HepG2 (cell line): ENCODE measurements around the gene TSGA10IP. TPM values are rescaled to one million over a fixed set of nuclear protein-coding genes. Genes with fewer than 3 reads are reported as not detected.
A peak's percentile ranks its signal among the peaks of the same experiment; 100 is the strongest.
"Not testable (repeated sequence)": the region's sequence is repeated elsewhere in the genome, so short reads cannot be mapped to it uniquely, and the experiment has no call there.

Experiments used
- ATAC-seq: fragments of 200-7000 bp; cut with Tn5 transposase; 3 replicates; pipeline ENCODE4 v1.9.1; 2020; ENCODE audit warnings: mild to moderate bottlenecking, moderate library complexity
- BruUV-seq: library from RNA; stranded (reverse); fragments of 400-500 nt; replicated peaks from 2 replicates; lab custom pipeline; 2021; lab: Mats Ljungman, UMichigan
- CTCF ChIA-PET: fragments of 300-600 bp; formaldehyde crosslinking; extraction: SDS; loops from one replicate; lab custom pipeline; 2021; ENCODE audit warnings: low total read pairs, inconsistent platforms, low intra/inter-chr PET ratio; lab: Yijun Ruan, JAX
- POLR2A ChIA-PET: fragments of 350-600 bp; sonication (Branson Sonifier 250); formaldehyde crosslinking; loops from one replicate; lab custom pipeline; 2020; ENCODE audit warnings: antibody characterized with exemption, inconsistent platforms; lab: Yijun Ruan, JAX
- DNase-seq: peaks from one replicate; pipeline ENCODE4 v3.0.0-alpha.2; 2015; ENCODE audit warnings: low spot score
- FAIRE-seq: peaks from 3 replicates; lab custom pipeline; 2011; peaks lifted over from hg19 to GRCh38; lab: Jason Lieb, UNC
- H2AFZ ChIP-seq: one replicate; pipeline ENCODE4 v1.6.1; 2011; ENCODE audit warnings: low read length, inconsistent platforms
- H3K27ac ChIP-seq: fragments of 300-600 bp; 3 replicates; pipeline ENCODE4 v1.8.0; 2011; ENCODE audit warnings: mixed run types, mild to moderate bottlenecking, mixed read lengths, low read length, inconsistent platforms; ENCODE audit not compliant: insufficient read depth; ENCODE audit errors: extremely low read length
- H3K27me3 ChIP-seq, 2 experiments: fragments of 200-600 bp in 1 of 2; 2 replicates in 1 of 2; 3 replicates in 1 of 2; pipeline versions ENCODE4 v1.6.0 to v1.8.0; 2011; ENCODE audit warnings: low read length in 2 of 2, mild to moderate bottlenecking in 2 of 2, moderate library complexity in 2 of 2, inconsistent platforms in 1 of 2; ENCODE audit not compliant: insufficient read depth in 2 of 2, control insufficient read depth in 1 of 2
- H3K36me3 ChIP-seq, 2 experiments: fragments of 200-600 bp in 1 of 2; replicated peaks in 1 of 2; 2 replicates in 1 of 2; 3 replicates in 1 of 2; pipeline versions ENCODE4 v1.5.1 to v1.8.0; 2011; ENCODE audit warnings: low read length in 2 of 2, inconsistent platforms in 1 of 2; ENCODE audit not compliant: insufficient read depth in 2 of 2, control insufficient read depth in 1 of 2
- H3K4me1 ChIP-seq: 2 replicates; pipeline ENCODE4 v1.5.1; 2012; ENCODE audit warnings: low read length, inconsistent platforms; ENCODE audit not compliant: insufficient read depth
- H3K4me2 ChIP-seq: 2 replicates; pipeline ENCODE4 v1.6.0; 2011; ENCODE audit warnings: low read depth, low read length, inconsistent platforms
- H3K4me3 ChIP-seq, 3 experiments: fragments of 200-600 bp in 1 of 3; sonication (generic), shearing (Covaris generic) in 1 of 3; replicated peaks in 1 of 3; 2 replicates each; pipeline ENCODE4 v1.5.1; 2011 to 2016; ENCODE audit warnings: low read length in 3 of 3, inconsistent platforms in 2 of 3, low read depth in 2 of 3, mild to moderate bottlenecking in 2 of 3, control low read depth in 1 of 3, mixed read lengths in 1 of 3; ENCODE audit not compliant: insufficient read depth in 1 of 3
- H3K79me2 ChIP-seq: one replicate; pipeline ENCODE4 v1.6.1; 2011; ENCODE audit warnings: low read length, inconsistent platforms; ENCODE audit not compliant: insufficient read depth
- H3K9ac ChIP-seq: 2 replicates; pipeline ENCODE4 v1.6.0; 2011; ENCODE audit warnings: mild to moderate bottlenecking, low read depth, low read length, inconsistent platforms; ENCODE audit not compliant: insufficient read depth
- H3K9me3 ChIP-seq: 2 replicates; pipeline ENCODE4 v1.5.1; 2012; ENCODE audit warnings: mild to moderate bottlenecking, low read length
- H4K20me1 ChIP-seq: 2 replicates; pipeline ENCODE4 v1.6.0; 2011; ENCODE audit warnings: inconsistent platforms, mild to moderate bottlenecking, low read length, moderate library complexity; ENCODE audit not compliant: insufficient read depth
- MAFF ChIP-seq: IDR thresholded peaks from 2 replicates; pipeline ENCODE4 v1.6.1; 2011; ENCODE audit warnings: low read depth, low read length, improper control_type of control experiment
- MAFK ChIP-seq, 2 experiments: IDR thresholded peaks in 1 of 2; conservative IDR thresholded peaks in 1 of 2; 2 replicates each; pipeline ENCODE4 v1.6.1; 2011; ENCODE audit warnings: improper control_type of control experiment in 2 of 2, low read length in 2 of 2
- ZNF777 ChIP-seq: sonication (generic); formaldehyde crosslinking; IDR thresholded peaks from 2 replicates; pipeline ENCODE4 v1.4.0; 2020; ENCODE audit warnings: missing genetic modification reagents
- WGBS: methylation state at CpG from one replicate; pipeline ENCODE4 v1.1.6; 2017; ENCODE audit warnings: low lambda C conversion rate; 5-methylcytosine and 5-hydroxymethylcytosine counted together
- in situ Hi-C: cut with HindIII; loops from 2 replicates; pipeline ENCODE4 v1.10.0; 2017; ENCODE audit warnings: low pct_unique_long_range_greater_than_20kb; ENCODE audit not compliant: extremely low pct_ligation_motif_present
- intact Hi-C: fragments of 100-400 bp; cut with micrococcal nuclease; formaldehyde crosslinking; loops from one replicate; pipeline ENCODE4 v1.10.0; 2022; ENCODE audit not compliant: unreplicated experiment
- polyA plus RNA-seq, 8 experiments: library from polyadenylated mRNA; depleted of rRNA in 3 of 8; stranded (reverse) in 7 of 8; unstranded in 1 of 8; fragments of >200 nt; fragmentation: Illumina TruSeq in 4 of 8; extraction: Trizol in 4 of 8; gene quantifications; 2 replicates each; pipeline versions ENCODE4 v1.2.1 to v1.2.3, GENCODE V29; 2011 to 2016; ENCODE audit warnings: low read depth in 4 of 8, missing spikeins in 1 of 8, mixed read lengths in 1 of 8; ENCODE audit not compliant: insufficient read depth in 1 of 8
- total RNA-seq, 5 experiments: library from RNA; depleted of rRNA; stranded (reverse); fragments of >200 nt; fragmentation: Illumina TruSeq; extraction: Trizol; gene quantifications; 2 replicates each; pipeline ENCODE4 v1.2.3, GENCODE V29; 2016; ENCODE audit warnings: low read depth in 1 of 5

TSGA10IP gene
- total and polyA plus RNA-seq, 2 of the 13 experiments (the other 11 are each of a cell fraction or from before 2014, with no cell fraction given), result not detected

DNA sequence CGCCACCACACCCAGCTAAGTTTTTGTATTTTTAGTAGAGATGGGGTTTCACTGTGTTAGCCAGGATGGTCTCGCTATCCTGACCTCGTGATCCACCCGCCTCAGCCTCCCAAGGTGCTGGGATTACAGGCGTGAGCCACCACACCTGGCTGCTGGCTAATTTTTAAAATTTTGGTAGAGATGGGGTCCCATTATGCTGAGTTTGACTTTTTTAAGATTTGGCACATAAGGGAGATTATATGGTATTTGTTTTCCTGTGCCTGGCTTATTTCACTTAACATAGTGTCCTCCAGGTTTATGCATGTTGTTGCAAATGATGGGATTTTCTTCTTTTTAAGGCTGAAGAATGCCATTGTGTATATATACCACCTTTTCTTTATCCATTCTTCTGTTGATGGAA, 5.4 kb downstream of the TSGA10IP start:
- H3K27ac ChIP-seq, H3K4me2 ChIP-seq, CTCF ChIA-PET, ATAC-seq, H4K20me1 ChIP-seq, H2AFZ ChIP-seq, intact Hi-C loops, FAIRE-seq, H3K36me3 ChIP-seq, H3K79me2 ChIP-seq, H3K9me3 ChIP-seq, H3K9ac ChIP-seq, POLR2A ChIA-PET, BruUV-seq, DNase-seq, H3K4me3 ChIP-seq, in situ Hi-C loops: not testable (repeated sequence)
- WGBS, result 82% methylated on average over 5 of the region's 5 CpGs
- peaks cover 0 to 22% of the 10 kb centered on the region in 2 experiments; a peak in 4 of 5 replicates for H3K27me3 ChIP-seq
- peaks cover 55% of the 10 kb centered on the region for H3K4me1 ChIP-seq
- TF ChIP-seq MAFK (conservative IDR thresholded peaks at IDR 0.05 in 1 of 2, IDR thresholded peaks at IDR 0.05 in 1 of 2; ENCODE audit: low read length in 2 of 2) (peak; percentile 26 to 60; a peak in 2 of 4 replicates), MAFF (peak; percentile 40; the same call in 1 of the 2 replicates)

DNA sequence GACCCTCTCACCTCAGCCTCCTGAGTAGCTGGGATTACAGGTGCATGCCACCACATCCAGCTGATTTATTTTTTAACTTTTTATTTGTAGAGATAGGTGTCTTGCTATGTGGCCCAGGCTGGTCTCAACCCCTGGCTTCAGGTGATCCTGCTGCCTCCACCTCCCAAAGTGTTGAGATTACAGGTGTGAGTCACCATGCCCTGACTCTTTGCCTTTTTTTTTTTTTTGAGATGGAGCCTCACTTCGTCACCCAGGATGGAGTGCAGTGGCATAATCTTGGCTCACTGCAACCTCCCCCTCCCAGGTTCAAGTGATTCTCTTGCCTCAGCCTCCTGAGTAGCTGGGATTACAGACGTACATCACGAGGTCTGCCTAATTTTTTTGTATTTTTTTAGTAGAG, 6.4 kb downstream of the TSGA10IP start:
- H3K27ac ChIP-seq, H3K36me3 ChIP-seq, intact Hi-C loops, DNase-seq, ATAC-seq, H3K79me2 ChIP-seq, H3K9me3 ChIP-seq, in situ Hi-C loops, FAIRE-seq, H3K9ac ChIP-seq, BruUV-seq, H4K20me1 ChIP-seq, H2AFZ ChIP-seq, CTCF ChIA-PET: not testable (repeated sequence)
- POLR2A ChIA-PET, result interaction anchor here (1.3 kb wide), 2 partner anchors 9 to 64 kb away, joined by 3 to 7 read pairs; partner anchors contain the start of gene FIBP
- Histone ChIP-seq H3K4me1 (peaks cover 52% of the 10 kb centered on the region), H3K4me2 (peak overlapping the region; percentile 59; the same call in 1 of the 2 replicates), H3K4me3 (0 out of 6 replicates have a peak overlapping the region, but pooled peaks of 1 of the 3 experiments have one; percentile 28), H3K27me3 (peaks cover 0 to 13% of the 10 kb centered on the region in 2 experiments; a peak in 4 of 5 replicates)
- peak; percentile 23; the same call in 1 of the 2 replicates for TF ChIP-seq ZNF777 (CRISPR knock-in tag)
- WGBS, result 5% methylated on average over 3 of the region's 3 CpGs
